ENCODE results near the gene APBB2. TPM values are rescaled to one million over a fixed set of nuclear protein-coding genes. Genes with fewer than 3 reads are reported as not detected.

APBB2 gene
- total RNA-seq, 1 donor from 2014 or later = 23.5 TPM

GRCh38 chr4:41202356-41202755, 12.0 kb downstream of the APBB2 start:
- no peak for DNase-seq
- H3K27me3 ChIP-seq (ENCODE audit: low read depth) = no peaks in the 10 kb centered on the region
- H3K27ac ChIP-seq (replicated peaks) = peak overlapping the region; percentile 59
- TF ChIP-seq CTCF (IDR thresholded peaks at IDR 0.05; ENCODE audit: borderline replicate concordance) = no peak
- intact Hi-C loops (cut with micrococcal nuclease) = no loop called here
- H3K9me3 ChIP-seq (replicated peaks) = no peaks in the 10 kb centered on the region
- peak overlapping the region; percentile 14 for H3K4me3 ChIP-seq
- no peaks in the 10 kb centered on the region for H3K36me3 ChIP-seq
- H3K4me1 ChIP-seq = peaks cover 99% of the 10 kb centered on the region

- intact Hi-C loops (cut with micrococcal nuclease) = no loop called here
- Histone ChIP-seq H3K27ac (replicated peaks) (peak overlapping the region; percentile 59), H3K4me1 (peaks cover 89% of the 10 kb centered on the region), H3K27me3 (ENCODE audit: low read depth) (no peaks in the 10 kb centered on the region), H3K4me3 (no peak overlapping the region), H3K9me3 (replicated peaks) (no peaks in the 10 kb centered on the region), H3K36me3 (no peaks in the 10 kb centered on the region)
- TF ChIP-seq CTCF (IDR thresholded peaks at IDR 0.05; ENCODE audit: borderline replicate concordance) = no peak
- no peak for DNase-seq
Measured at GRCh38 chr4:41200486-41201017, 13.8 kb downstream of the APBB2 start.

GRCh38 chr4:41199788-41200187, 14.6 kb downstream of the APBB2 start:
- H3K27ac ChIP-seq (replicated peaks) = peak overlapping the region; percentile 59
- H3K4me3 ChIP-seq = no peak overlapping the region
- H3K4me1 ChIP-seq = peaks cover 81% of the 10 kb centered on the region
- no peaks in the 10 kb centered on the region for H3K9me3 ChIP-seq (replicated peaks)
- no peak for TF ChIP-seq CTCF (IDR thresholded peaks at IDR 0.05; ENCODE audit: borderline replicate concordance)
- DNase-seq = no peak
- intact Hi-C loops (cut with micrococcal nuclease) = no loop called here
- no peaks in the 10 kb centered on the region for H3K36me3 ChIP-seq
- H3K27me3 ChIP-seq (ENCODE audit: low read depth) = no peaks in the 10 kb centered on the region

GRCh38 chr4:41197996-41198395, 16.3 kb downstream of the APBB2 start:
- no peak overlapping the region for H3K4me3 ChIP-seq
- no peaks in the 10 kb centered on the region for H3K36me3 ChIP-seq
- H3K27me3 ChIP-seq (ENCODE audit: low read depth) = no peaks in the 10 kb centered on the region
- no peak for DNase-seq
- peaks cover 70% of the 10 kb centered on the region for H3K4me1 ChIP-seq
- peak overlapping the region; percentile 20 for H3K27ac ChIP-seq (replicated peaks)
- intact Hi-C loops (cut with micrococcal nuclease) = no loop called here
- no peaks in the 10 kb centered on the region for H3K9me3 ChIP-seq (replicated peaks)
- no peak for TF ChIP-seq CTCF (IDR thresholded peaks at IDR 0.05; ENCODE audit: borderline replicate concordance)

- H3K9me3 ChIP-seq (replicated peaks) = no peaks in the 10 kb centered on the region
- peaks cover 66% of the 10 kb centered on the region for H3K4me1 ChIP-seq
- no peak for TF ChIP-seq CTCF (IDR thresholded peaks at IDR 0.05; ENCODE audit: borderline replicate concordance)
- no peaks in the 10 kb centered on the region for H3K27me3 ChIP-seq (ENCODE audit: low read depth)
- no peak overlapping the region for H3K27ac ChIP-seq (replicated peaks)
- intact Hi-C loops (cut with micrococcal nuclease) = no loop called here
- no peak overlapping the region for H3K4me3 ChIP-seq
- no peak for DNase-seq
- H3K36me3 ChIP-seq = no peaks in the 10 kb centered on the region
Measured at GRCh38 chr4:41197495-41197894, 16.8 kb downstream of the APBB2 start.

Measured in left ventricle myocardium inferior (tissue), 1 donor.